ENCODE measurements around the gene G0S2. TPM values are rescaled to one million over a fixed set of nuclear protein-coding genes. Genes with fewer than 3 reads are reported as not detected.

The G0S2 gene
- total and polyA plus RNA-seq, 7 experiments from 2014 or later = 0.39 to 128 (median 49.2) TPM; not detected in 3

- H3K9me3 Mint-ChIP-seq = no peaks in the 10 kb centered on the region
- H3K4me3 Mint-ChIP-seq = peak overlapping the region in 3 of 10 donors; percentile 2 to 32 (median 26)
- peaks cover 0 to 3% (median 0%) of the 10 kb centered on the region in 5 donors for H3K36me3 Mint-ChIP-seq
- no peak overlapping the region for H3K27ac Mint-ChIP-seq
- ATAC-seq (no peak), DNase-seq (no peak)
- no peak overlapping the region for H3K4me3 ChIP-seq (ENCODE audit: low read length)
- H3K27me3 ChIP-seq (ENCODE audit: control insufficient read depth in 2 of 2, insufficient read depth in 2 of 2, low read length in 2 of 2) = no peaks in the 10 kb centered on the region
- intact Hi-C loops (cut with micrococcal nuclease) = no loop called here
- H3K4me1 ChIP-seq (ENCODE audit: control insufficient read depth in 2 of 2, insufficient read depth in 2 of 2, low read length in 2 of 2) = peaks cover 15 to 48% of the 10 kb centered on the region in 2 donors
- H3K4me1 Mint-ChIP-seq = peaks cover 31 to 65% (median 55%) of the 10 kb centered on the region in 7 donors
- no peaks in the 10 kb centered on the region for H3K9me3 ChIP-seq (ENCODE audit: control insufficient read depth in 2 of 3, low read length in 3 of 3)
- ChIA-PET CTCF (interaction anchor here (1.5 to 5.0 kb wide), 5 partner anchors 8 to 119 kb away, joined by 4 to 15 read pairs (median 6); no protein-coding TSS in a partner anchor), POLR2A (no interaction called here)
- no peaks in the 10 kb centered on the region for H3K27me3 Mint-ChIP-seq
- H3K27ac ChIP-seq (ENCODE audit: low read depth, low read length) = no peak overlapping the region
- no peaks in the 10 kb centered on the region for H3K36me3 ChIP-seq (ENCODE audit: control insufficient read depth in 2 of 3, insufficient read depth in 3 of 3, low read length in 3 of 3)
These were observed 13.6 kb downstream of the G0S2 start for GRCh38 chr1:209688746-209689234.

GRCh38 chr1:209689477-209689876 lies 14.3 kb downstream of the G0S2 start:
- peaks cover 31 to 64% (median 56%) of the 10 kb centered on the region in 7 donors for H3K4me1 Mint-ChIP-seq
- Histone ChIP-seq H3K36me3 (ENCODE audit: control insufficient read depth in 2 of 3, insufficient read depth in 3 of 3, low read length in 3 of 3) (no peaks in the 10 kb centered on the region), H3K27ac (ENCODE audit: low read depth, low read length) (no peak overlapping the region), H3K9me3 (ENCODE audit: control insufficient read depth in 2 of 3, low read length in 3 of 3) (no peaks in the 10 kb centered on the region), H3K4me3 (ENCODE audit: low read length) (no peak overlapping the region), H3K4me1 (ENCODE audit: control insufficient read depth in 2 of 2, insufficient read depth in 2 of 2, low read length in 2 of 2) (peaks cover 15 to 48% of the 10 kb centered on the region in 2 donors), H3K27me3 (ENCODE audit: control insufficient read depth in 2 of 2, insufficient read depth in 2 of 2, low read length in 2 of 2) (no peaks in the 10 kb centered on the region)
- H3K4me3 Mint-ChIP-seq = peak overlapping the region in 1 of 10 donors; percentile 3
- no peaks in the 10 kb centered on the region for H3K27me3 Mint-ChIP-seq
- CTCF ChIA-PET = interaction anchor here (0.8 to 5.0 kb wide), 3 partner anchors 59 to 113 kb away, joined by 3 to 15 read pairs (median 6); no protein-coding TSS in a partner anchor
- no peak overlapping the region for H3K27ac Mint-ChIP-seq
- no peak for DNase-seq
- H3K36me3 Mint-ChIP-seq = peaks cover 0 to 3% (median 0%) of the 10 kb centered on the region in 5 donors
- POLR2A ChIA-PET = interaction anchor here (1.5 kb wide), 1 partner anchor 80 kb away, joined by 4 read pairs; no protein-coding TSS in a partner anchor
- no peak for ATAC-seq
- intact Hi-C loops (cut with micrococcal nuclease) = no loop called here
- no peaks in the 10 kb centered on the region for H3K9me3 Mint-ChIP-seq

GRCh38 chr1:209691237-209691636 lies 16.0 kb downstream of the G0S2 start:
- CTCF ChIA-PET = interaction anchor here (0.9 to 5.0 kb wide), 12 partner anchors 9 to 123 kb away, joined by 3 to 36 read pairs (median 6); no protein-coding TSS in a partner anchor

GRCh38 chr1:209692296-209692695 lies 17.1 kb downstream of the G0S2 start:
- Mint-ChIP-seq H3K36me3 (peaks cover 0 to 7% (median 0%) of the 10 kb centered on the region in 5 donors), H3K4me3 (no peak overlapping the region), H3K9me3 (no peaks in the 10 kb centered on the region), H3K27ac (peak overlapping the region in 3 of 9 donors; percentile 4 to 54 (median 14)), H3K27me3 (no peaks in the 10 kb centered on the region), H3K4me1 (peaks cover 16 to 52% (median 37%) of the 10 kb centered on the region in 7 donors)
- intact Hi-C loops (cut with micrococcal nuclease) = loop anchor here (2.0 to 5.0 kb wide), 6 partner anchors 17 to 490 kb away; partner anchors contain the start of genes UTP25 (in 2 of the 2) and G0S2 (in 1 of the 2)
- H3K36me3 ChIP-seq (ENCODE audit: control insufficient read depth in 2 of 3, insufficient read depth in 3 of 3, low read length in 3 of 3) = no peaks in the 10 kb centered on the region
- POLR2A ChIA-PET = no interaction called here
- H3K4me1 ChIP-seq (ENCODE audit: control insufficient read depth in 2 of 2, insufficient read depth in 2 of 2, low read length in 2 of 2) = peaks cover 0 to 23% of the 10 kb centered on the region in 2 donors
- no peak for DNase-seq
- no peaks in the 10 kb centered on the region for H3K27me3 ChIP-seq (ENCODE audit: control insufficient read depth in 2 of 2, insufficient read depth in 2 of 2, low read length in 2 of 2)
- no peak for ATAC-seq
- no peaks in the 10 kb centered on the region for H3K9me3 ChIP-seq (ENCODE audit: control insufficient read depth in 2 of 3, low read length in 3 of 3)
- CTCF ChIA-PET = interaction anchor here (0.5 to 4.6 kb wide), 16 partner anchors 8 to 1446 kb away, joined by 3 to 36 read pairs (median 4); no protein-coding TSS in a partner anchor
- no peak overlapping the region for H3K27ac ChIP-seq (ENCODE audit: low read depth, low read length)
- H3K4me3 ChIP-seq (ENCODE audit: low read length) = no peak overlapping the region

More at GRCh38 chr1:209691237-209691636, 16.0 kb downstream of the G0S2 start:
- H3K9me3 ChIP-seq (ENCODE audit: control insufficient read depth in 2 of 3, low read length in 3 of 3) = no peaks in the 10 kb centered on the region
- peaks cover 21 to 53% (median 40%) of the 10 kb centered on the region in 7 donors for H3K4me1 Mint-ChIP-seq
- ATAC-seq (no peak), DNase-seq (no peak)
- no peaks in the 10 kb centered on the region for H3K27me3 Mint-ChIP-seq
- POLR2A ChIA-PET = no interaction called here
- H3K4me1 ChIP-seq (ENCODE audit: control insufficient read depth in 2 of 2, insufficient read depth in 2 of 2, low read length in 2 of 2) = peaks cover 3 to 34% of the 10 kb centered on the region in 2 donors
- no peaks in the 10 kb centered on the region for H3K9me3 Mint-ChIP-seq
- H3K36me3 ChIP-seq (ENCODE audit: control insufficient read depth in 2 of 3, insufficient read depth in 3 of 3, low read length in 3 of 3) = no peaks in the 10 kb centered on the region
- peaks cover 0 to 4% (median 0%) of the 10 kb centered on the region in 5 donors for H3K36me3 Mint-ChIP-seq
- intact Hi-C loops (cut with micrococcal nuclease) = loop anchor here (5.0 kb wide), 2 partner anchors 136 to 489 kb away; partner anchors contain the start of gene UTP25 (in 1 of the 2)
- H3K4me3 ChIP-seq (ENCODE audit: low read length) = no peak overlapping the region
- no peak overlapping the region for H3K27ac ChIP-seq (ENCODE audit: low read depth, low read length)
- no peaks in the 10 kb centered on the region for H3K27me3 ChIP-seq (ENCODE audit: control insufficient read depth in 2 of 2, insufficient read depth in 2 of 2, low read length in 2 of 2)
- H3K4me3 Mint-ChIP-seq = no peak overlapping the region
- H3K27ac Mint-ChIP-seq = peak overlapping the region in 2 of 9 donors; percentile 14

- no peaks in the 10 kb centered on the region for H3K9me3 ChIP-seq (ENCODE audit: control insufficient read depth in 2 of 3, low read length in 3 of 3)
- peak overlapping the region in 5 of 9 donors; percentile 14 to 74 (median 37) for H3K27ac Mint-ChIP-seq
- peaks cover 16 to 48% (median 30%) of the 10 kb centered on the region in 7 donors for H3K4me1 Mint-ChIP-seq
- no peaks in the 10 kb centered on the region for H3K36me3 ChIP-seq (ENCODE audit: control insufficient read depth in 2 of 3, insufficient read depth in 3 of 3, low read length in 3 of 3)
- CTCF ChIA-PET = interaction anchor here (0.6 to 4.6 kb wide), 20 partner anchors 10 to 125 kb away, joined by 3 to 36 read pairs (median 4); no protein-coding TSS in a partner anchor
- no peak overlapping the region for H3K27ac ChIP-seq (ENCODE audit: low read depth, low read length)
- peaks cover 0 to 19% of the 10 kb centered on the region in 2 donors for H3K4me1 ChIP-seq (ENCODE audit: control insufficient read depth in 2 of 2, insufficient read depth in 2 of 2, low read length in 2 of 2)
- no peaks in the 10 kb centered on the region for H3K27me3 ChIP-seq (ENCODE audit: control insufficient read depth in 2 of 2, insufficient read depth in 2 of 2, low read length in 2 of 2)
- peaks cover 0 to 8% (median 0%) of the 10 kb centered on the region in 5 donors for H3K36me3 Mint-ChIP-seq
- intact Hi-C loops (cut with micrococcal nuclease) = loop anchor here (1.0 to 5.0 kb wide), 12 partner anchors 18 to 491 kb away; partner anchors contain the start of genes UTP25 (in 2 of the 2) and G0S2 (in 1 of the 2)
- ATAC-seq (peak; percentile 75), DNase-seq (peak; percentile 36 to 66 (median 57))
- no peak overlapping the region for H3K4me3 Mint-ChIP-seq
- H3K4me3 ChIP-seq (ENCODE audit: low read length) = no peak overlapping the region
- no peaks in the 10 kb centered on the region for H3K27me3 Mint-ChIP-seq
- H3K9me3 Mint-ChIP-seq = no peaks in the 10 kb centered on the region
- POLR2A ChIA-PET = interaction anchor here (0.9 to 1.0 kb wide), 3 partner anchors 77 to 92 kb away, joined by 3 to 4 read pairs (median 3); partner anchors contain the start of gene C1orf74
These were observed 17.7 kb downstream of the G0S2 start for GRCh38 chr1:209692745-209693504.

- H3K27me3 Mint-ChIP-seq = no peaks in the 10 kb centered on the region
- peaks cover 12 to 57% (median 16%) of the 10 kb centered on the region in 7 donors for H3K4me1 Mint-ChIP-seq
- H3K4me1 ChIP-seq (ENCODE audit: control insufficient read depth in 2 of 2, insufficient read depth in 2 of 2, low read length in 2 of 2) = peaks cover 0 to 9% of the 10 kb centered on the region in 2 donors
- H3K4me3 Mint-ChIP-seq = no peak overlapping the region
- DNase-seq = no peak
- H3K4me3 ChIP-seq (ENCODE audit: low read length) = no peak overlapping the region
- ATAC-seq = no peak
- H3K36me3 ChIP-seq (ENCODE audit: control insufficient read depth in 2 of 3, insufficient read depth in 3 of 3, low read length in 3 of 3) = no peaks in the 10 kb centered on the region
- no peaks in the 10 kb centered on the region for H3K9me3 ChIP-seq (ENCODE audit: control insufficient read depth in 2 of 3, low read length in 3 of 3)
- H3K27ac Mint-ChIP-seq = peak overlapping the region in 2 of 9 donors; percentile 7 to 40
- no peaks in the 10 kb centered on the region for H3K27me3 ChIP-seq (ENCODE audit: control insufficient read depth in 2 of 2, insufficient read depth in 2 of 2, low read length in 2 of 2)
- intact Hi-C loops (cut with micrococcal nuclease) = loop anchor here in 1 of 2 donors (2.0 kb wide), 1 partner anchor 18 kb away; no protein-coding TSS in a partner anchor
- H3K9me3 Mint-ChIP-seq = peaks cover 0 to 3% (median 0%) of the 10 kb centered on the region in 11 donors
- H3K27ac ChIP-seq (ENCODE audit: low read depth, low read length) = no peak overlapping the region
- H3K36me3 Mint-ChIP-seq = peaks cover 0 to 13% (median 0%) of the 10 kb centered on the region in 5 donors
- ChIA-PET CTCF (interaction anchor here (0.7 to 1.4 kb wide), 3 partner anchors 9 to 128 kb away, joined by 3 to 6 read pairs (median 4); no protein-coding TSS in a partner anchor), POLR2A (interaction anchor here (0.9 kb wide), 1 partner anchor 27 kb away, joined by 3 read pairs; no protein-coding TSS in a partner anchor)
These were observed 21.5 kb downstream of the G0S2 start for GRCh38 chr1:209696673-209697072.
